8988T (cell line): ENCODE measurements around the gene IGSF3.
"Not testable (repeated sequence)": the region's sequence is repeated elsewhere in the genome, so short reads cannot be mapped to it uniquely, and the experiment has no call there.

ENCODE experiments used
- DNase-seq: peaks from one replicate; pipeline ENCODE4 v3.0.0; 2011

IGSF3 gene

GRCh38 chr1:116626915-116627314, 40.6 kb downstream of the IGSF3 start:
- DNase-seq = not testable (repeated sequence)

DNA sequence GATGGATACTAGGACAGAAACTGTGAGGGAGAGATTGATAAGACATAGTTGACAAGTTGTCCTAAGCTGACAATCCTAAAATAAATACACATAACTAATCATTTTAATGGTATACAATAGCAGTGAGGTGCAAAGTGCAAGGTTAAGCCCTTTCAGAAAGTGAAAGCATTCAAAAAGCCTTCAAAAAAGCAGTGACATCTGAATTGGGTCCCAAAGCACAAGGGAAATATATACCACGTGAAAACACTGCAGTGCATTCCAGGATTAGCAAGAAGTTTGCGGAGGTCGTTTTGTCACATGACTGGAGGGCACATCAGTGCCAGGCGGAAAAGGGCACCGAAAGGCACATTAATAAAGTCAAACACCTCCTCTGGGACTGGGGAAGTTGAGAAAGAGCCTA, 42.4 kb downstream of the IGSF3 start:
- DNase-seq = not testable (repeated sequence)

DNA sequence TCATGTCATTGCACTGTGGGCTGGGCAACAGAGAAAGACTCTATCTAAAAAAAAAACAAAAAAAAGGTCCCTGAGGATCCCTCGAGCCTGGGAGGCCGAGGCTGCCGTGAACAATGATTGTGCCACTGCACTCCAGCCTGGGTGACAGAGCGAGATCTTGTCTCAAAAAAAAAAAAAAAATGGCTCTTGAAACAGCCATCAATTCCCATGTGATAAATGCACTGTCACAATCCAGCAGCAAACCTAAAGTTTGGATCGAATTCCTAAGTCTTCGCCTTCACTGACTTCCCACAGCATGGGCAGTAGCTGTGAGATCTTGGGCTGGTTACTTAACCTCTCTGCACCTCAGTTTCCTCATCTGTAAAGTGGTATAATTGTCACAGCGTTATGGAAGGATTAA, 43.5 kb downstream of the IGSF3 start:
- no peak for DNase-seq

- DNase-seq = not testable (repeated sequence)
Observed at GRCh38 chr1:116622496-116622895, 45.0 kb downstream of the IGSF3 start.

- DNase-seq = not testable (repeated sequence)
Observed at GRCh38 chr1:116621756-116622155, 45.8 kb downstream of the IGSF3 start.

- DNase-seq = not testable (repeated sequence)
Observed at GRCh38 chr1:116620392-116620791, 47.1 kb downstream of the IGSF3 start.

DNA sequence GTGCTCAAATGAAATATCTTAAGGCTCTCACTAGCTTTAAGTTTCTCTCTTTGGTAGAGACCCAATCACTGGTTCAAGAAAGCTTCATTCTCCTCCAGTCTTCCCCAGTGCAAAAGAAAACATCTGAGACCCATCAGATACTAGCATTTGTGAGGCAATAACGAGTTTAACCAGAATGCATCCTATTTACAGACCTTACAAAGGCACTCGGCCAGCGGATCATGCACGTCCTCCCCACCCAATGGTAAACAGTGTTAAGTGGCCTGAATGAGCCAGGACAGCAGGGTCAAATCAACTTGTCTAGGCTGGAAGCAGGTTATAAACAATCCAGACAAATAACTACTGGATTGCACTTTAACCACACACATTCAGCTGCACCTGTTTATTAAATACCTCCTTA, 48.4 kb downstream of the IGSF3 start:
- DNase-seq = not testable (repeated sequence)

- not testable (repeated sequence) for DNase-seq
Observed at GRCh38 chr1:116617808-116618207, 49.7 kb downstream of the IGSF3 start.

GRCh38 chr1:116613825-116614224, 53.7 kb downstream of the IGSF3 start:
- DNase-seq = not testable (repeated sequence)

GRCh38 chr1:116609801-116610371, 57.6 kb downstream of the IGSF3 start:
- not testable (repeated sequence) for DNase-seq

GRCh38 chr1:116608841-116609240, 58.7 kb downstream of the IGSF3 start:
- not testable (repeated sequence) for DNase-seq

GRCh38 chr1:116608151-116608550, 59.4 kb downstream of the IGSF3 start:
- not testable (repeated sequence) for DNase-seq

DNA sequence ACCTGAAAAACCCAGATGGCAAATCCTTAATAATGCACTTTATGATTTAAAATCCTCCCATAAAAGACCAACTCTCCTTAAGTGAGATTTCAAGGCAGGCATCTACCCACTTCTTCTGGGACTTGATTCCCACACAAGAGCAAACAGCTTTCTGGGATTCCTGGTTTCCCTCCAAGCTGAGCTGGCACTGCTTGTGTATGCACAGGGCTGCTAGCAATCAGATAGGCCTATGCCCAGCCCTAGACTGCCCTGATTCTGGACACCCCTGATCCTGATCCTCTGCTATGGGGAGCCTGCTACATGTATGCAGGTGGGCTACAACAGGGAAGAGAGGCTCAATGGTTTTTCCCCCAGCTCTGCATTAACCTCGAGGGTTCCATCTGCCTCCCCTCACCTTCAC, 60.1 kb downstream of the IGSF3 start:
- DNase-seq = not testable (repeated sequence)

DNA sequence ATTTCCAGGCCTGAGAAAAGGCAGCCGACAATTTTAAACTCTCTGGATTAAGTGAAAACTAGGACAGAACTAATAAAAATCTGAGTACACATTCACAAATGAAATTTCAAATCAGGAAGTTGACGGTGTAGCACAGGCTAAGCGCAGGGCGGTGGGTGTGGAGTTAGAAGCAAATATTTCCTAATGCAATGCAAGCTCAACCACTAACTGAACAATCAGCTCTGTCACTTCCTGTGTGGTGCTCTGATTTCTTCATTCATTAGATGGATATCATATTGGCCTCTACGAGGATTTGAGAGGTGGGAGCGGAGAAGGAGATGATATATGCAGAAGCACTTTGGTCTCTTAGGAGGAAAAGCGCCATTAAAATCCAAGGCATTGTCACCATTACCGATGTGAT, 61.5 kb downstream of the IGSF3 start:
- DNase-seq = not testable (repeated sequence)

DNA sequence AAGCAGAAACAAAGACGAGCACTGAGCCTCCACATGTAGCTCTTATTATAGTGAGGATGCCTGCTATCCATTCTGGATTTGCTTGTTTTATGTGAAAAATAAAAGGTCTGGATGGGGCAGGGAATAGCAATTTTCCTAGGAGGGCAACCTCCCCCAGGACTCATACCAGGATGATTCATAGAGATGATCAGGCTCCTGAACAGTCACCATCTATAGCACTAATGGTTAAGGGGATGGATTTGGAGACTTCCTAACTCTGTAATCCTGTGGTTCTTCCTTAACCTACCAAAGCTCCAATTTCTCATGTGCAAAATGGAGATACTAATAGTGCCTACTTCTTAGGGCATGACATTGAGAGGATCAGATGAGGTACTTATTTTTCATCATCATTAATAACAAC, 62.2 kb downstream of the IGSF3 start:
- DNase-seq = no peak

- DNase-seq = not testable (repeated sequence)
Observed at GRCh38 chr1:116604408-116604807, 63.1 kb downstream of the IGSF3 start.

DNA sequence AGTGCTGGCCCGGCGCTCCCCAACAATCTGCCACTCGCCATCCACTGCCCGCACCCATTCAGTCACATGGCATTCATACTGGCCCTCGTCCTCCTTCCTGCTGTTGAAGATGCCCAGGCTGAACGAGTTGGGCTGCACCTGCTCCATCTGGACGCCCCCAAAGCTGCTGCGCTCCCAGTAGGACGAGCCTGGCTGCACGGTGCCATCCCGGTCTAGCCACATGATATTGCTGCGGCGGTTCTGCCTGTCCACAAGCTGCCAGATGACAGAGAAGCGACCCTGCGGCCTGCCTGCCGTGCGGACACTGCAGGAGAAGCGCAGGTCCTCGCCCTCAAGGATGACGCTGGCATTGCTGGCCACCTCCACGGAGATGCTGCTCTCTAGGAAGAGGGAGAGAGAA, 63.9 kb downstream of the IGSF3 start:
- not testable (repeated sequence) for DNase-seq

DNA sequence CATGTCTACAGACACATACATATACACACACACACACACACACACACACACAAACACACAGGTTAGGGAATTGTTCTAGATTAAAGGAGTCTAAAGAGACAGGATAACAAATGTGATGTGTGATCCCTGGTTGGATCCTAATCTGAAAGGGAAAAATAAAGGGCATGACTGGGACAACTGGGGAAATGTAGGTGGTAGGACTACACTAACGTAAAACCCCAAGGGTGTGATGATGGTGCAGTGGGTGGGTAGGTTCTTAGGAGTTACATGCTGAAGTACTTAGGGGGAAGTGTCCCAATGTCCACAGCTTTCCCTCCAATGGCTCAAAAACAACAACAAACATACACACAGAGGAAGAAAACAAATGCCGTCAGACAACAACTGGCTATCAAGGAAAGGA, 68.2 kb downstream of the IGSF3 start:
- not testable (repeated sequence) for DNase-seq

- not testable (repeated sequence) for DNase-seq
Observed at GRCh38 chr1:116598420-116599036, 69.0 kb downstream of the IGSF3 start.

DNA sequence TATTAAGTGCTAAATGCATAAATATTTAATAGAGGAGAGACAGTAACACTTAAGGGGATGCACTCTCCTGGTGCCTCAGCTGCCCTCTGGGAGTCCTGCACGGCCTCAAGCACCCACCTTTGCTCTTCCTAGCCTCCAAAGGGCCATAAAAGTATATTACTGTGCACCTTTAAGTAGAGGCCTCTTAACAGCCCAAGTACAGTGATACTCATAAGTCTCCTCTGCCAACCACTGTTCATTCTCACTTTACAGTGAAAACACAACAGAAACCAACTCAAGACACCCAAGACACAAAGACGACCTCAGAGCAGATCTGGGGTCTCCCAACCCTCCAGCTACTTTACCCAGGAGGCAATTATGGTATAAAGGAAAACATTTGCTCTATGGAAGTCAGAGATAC, 70.1 kb downstream of the IGSF3 start:
- not testable (repeated sequence) for DNase-seq

DNA sequence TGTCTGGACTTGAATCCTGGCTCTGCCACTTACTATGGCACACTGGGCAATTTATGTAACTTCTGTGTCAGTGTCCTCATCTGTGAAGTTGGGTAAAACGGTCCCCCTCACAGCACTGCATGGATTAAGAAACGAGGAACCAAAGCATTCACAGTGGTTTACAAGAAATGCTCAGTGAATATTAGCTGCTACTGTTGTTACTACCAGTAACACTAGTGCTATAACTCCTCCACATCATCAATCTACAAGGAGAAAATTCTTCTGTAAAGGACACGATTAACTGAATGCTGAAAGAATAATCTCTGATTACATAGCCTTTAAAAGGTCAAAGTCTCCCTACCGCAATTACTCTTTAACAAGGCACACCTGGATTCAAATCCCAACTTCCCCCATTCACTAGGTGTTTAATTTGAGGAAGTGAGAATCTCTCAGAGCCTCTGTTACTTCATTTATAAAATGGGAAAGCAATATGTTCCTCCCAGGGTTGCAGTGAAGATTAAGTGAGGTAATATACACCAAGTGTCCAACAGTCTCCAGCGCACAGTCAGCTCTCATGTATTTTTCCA, 70.7 kb downstream of the IGSF3 start:
- DNase-seq = not testable (repeated sequence)

GRCh38 chr1:116595946-116596741, 71.4 kb downstream of the IGSF3 start:
- DNase-seq = not testable (repeated sequence)

DNA sequence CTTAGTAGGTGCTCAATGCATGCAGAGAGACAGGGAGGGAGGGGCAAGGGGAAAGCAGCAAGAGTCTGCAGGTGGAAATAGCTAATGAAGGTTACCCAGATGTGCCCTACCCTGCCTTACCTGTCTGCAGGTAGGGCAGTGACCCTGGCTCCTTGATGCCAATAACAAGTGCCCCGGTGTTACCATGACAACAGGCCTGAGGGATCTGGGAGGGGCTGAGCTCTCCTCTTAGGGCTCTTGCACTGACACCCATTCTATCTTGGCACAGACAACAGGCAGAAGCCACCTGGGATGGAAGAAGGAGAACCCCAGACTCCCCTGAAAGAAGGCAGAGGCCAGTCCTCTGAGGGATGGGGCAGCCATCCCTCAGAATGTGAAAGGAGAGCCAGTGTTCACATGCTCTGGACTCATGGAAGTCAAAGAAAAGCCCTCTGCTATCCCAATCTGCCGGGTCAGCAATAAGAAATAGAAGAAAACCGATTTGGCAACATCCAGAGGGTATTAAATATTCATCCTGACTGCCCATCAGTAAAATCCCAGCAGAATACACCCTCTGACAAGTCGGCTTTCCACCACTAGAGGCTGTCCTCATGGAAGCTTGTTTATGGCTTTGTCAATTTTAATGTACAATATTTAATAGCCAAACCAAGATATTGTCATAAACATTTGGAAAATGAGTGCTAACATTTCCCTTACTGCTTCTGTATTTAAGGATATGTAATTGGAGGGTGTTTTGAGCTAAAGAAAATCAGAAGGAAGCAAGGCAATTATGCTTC, 72.3 kb downstream of the IGSF3 start:
- DNase-seq = not testable (repeated sequence)
